Hepatocyte (in vitro differentiated cells): ENCODE results near the gene PLA2G4D.

ENCODE experiments used
- EZH2 ChIP-seq: fragments of 200-600 bp; sonication (generic); IDR thresholded peaks from 2 replicates; pipeline ENCODE4 v1.6.1; 2016; ENCODE audit warnings: antibody characterized with exemption, mild to moderate bottlenecking, borderline replicate concordance
- TF ChIP-seq, protein P1 (sequence below): fragments of 200-600 bp; sonication (generic); IDR thresholded peaks from 2 replicates; pipeline ENCODE4 v1.5.1; 2016; ENCODE audit warnings: antibody characterized with exemption, mild to moderate bottlenecking; ENCODE audit not compliant: poor library complexity

DNA sequence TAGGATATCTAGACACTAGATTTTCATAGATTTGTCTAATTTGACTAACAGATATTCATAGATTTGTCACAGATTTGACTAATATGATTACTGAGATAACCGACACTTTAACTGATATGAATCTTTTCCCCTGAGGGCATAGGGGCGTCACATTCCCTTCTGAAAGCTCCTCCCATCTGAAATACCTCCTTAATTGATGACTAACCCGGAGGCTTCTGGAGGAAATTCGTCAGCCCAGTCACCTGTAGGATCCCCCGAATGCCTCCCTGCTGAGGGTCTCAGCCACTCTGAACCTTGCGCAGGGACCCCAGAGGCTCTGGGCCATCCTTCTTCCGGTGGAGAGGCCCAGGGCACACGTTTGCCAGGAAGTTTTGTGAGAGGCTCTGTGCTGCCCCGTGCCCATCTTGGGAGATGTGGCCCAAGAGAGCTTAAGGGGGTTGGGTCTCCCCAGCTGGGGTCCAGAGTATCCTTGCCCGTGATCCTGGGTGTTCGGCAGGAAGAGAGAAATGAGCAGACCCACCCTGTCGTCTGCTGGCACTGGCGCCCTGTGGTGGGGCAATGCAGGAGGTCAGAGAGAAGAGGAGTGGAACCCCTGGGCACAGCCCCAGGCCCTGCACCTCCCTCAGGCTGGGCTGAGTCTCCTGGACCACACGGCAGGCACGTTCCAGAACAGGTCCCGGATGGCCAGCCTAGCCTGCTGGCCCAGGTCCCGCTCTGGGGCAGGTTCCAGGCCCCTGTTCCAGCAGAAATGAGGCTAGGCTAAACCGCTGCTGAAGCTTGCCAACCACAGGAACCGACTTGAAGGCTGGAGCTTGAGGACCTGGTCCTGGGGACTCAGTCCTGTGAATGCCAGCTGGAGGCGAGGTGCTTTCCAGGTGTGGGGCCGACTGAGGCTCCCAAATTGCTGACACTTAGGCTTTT is 1.7 kb downstream of the PLA2G4D start:
- TF ChIP-seq, protein P1, sequence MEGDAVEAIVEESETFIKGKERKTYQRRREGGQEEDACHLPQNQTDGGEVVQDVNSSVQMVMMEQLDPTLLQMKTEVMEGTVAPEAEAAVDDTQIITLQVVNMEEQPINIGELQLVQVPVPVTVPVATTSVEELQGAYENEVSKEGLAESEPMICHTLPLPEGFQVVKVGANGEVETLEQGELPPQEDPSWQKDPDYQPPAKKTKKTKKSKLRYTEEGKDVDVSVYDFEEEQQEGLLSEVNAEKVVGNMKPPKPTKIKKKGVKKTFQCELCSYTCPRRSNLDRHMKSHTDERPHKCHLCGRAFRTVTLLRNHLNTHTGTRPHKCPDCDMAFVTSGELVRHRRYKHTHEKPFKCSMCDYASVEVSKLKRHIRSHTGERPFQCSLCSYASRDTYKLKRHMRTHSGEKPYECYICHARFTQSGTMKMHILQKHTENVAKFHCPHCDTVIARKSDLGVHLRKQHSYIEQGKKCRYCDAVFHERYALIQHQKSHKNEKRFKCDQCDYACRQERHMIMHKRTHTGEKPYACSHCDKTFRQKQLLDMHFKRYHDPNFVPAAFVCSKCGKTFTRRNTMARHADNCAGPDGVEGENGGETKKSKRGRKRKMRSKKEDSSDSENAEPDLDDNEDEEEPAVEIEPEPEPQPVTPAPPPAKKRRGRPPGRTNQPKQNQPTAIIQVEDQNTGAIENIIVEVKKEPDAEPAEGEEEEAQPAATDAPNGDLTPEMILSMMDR: no peak
- no peak for TF ChIP-seq EZH2
